Measurements from ENCODE around the gene GNL2.

Gene GNL2

GRCh38 chr1:37595440-37596181, at the start of gene GNL2:
Gene GNL2 (minus strand): TSS chr1:37595937. CDS start chr1:37595822, 115 bp downstream.
- peak; percentile 98 for DNase-seq

- DNase-seq = no peak
Measured at GRCh38 chr1:37641059-37641458, 45.3 kb upstream of the GNL2 start.

- DNase-seq = no peak
Measured at GRCh38 chr1:37636435-37636834, 40.7 kb upstream of the GNL2 start.

GRCh38 chr1:37634992-37635902, 39.5 kb upstream of the GNL2 start:
- no peak for DNase-seq

- DNase-seq = no peak
Measured at GRCh38 chr1:37634244-37634991, 38.7 kb upstream of the GNL2 start, which contains the start of gene RSPO1. Gene RSPO1 (minus strand): TSS chr1:37634892. CDS start chr1:37629661, 5,231 bp downstream.

GRCh38 chr1:37633938-37634243, 38.2 kb upstream of the GNL2 start:
- no peak for DNase-seq

- DNase-seq = no peak
Measured at GRCh38 chr1:37633040-37633937, 37.6 kb upstream of the GNL2 start.

GRCh38 chr1:37631036-37631435, 35.3 kb upstream of the GNL2 start:
- no peak for DNase-seq

- no peak for DNase-seq
Measured at GRCh38 chr1:37630426-37631028, 34.8 kb upstream of the GNL2 start.

GRCh38 chr1:37629726-37630425, 34.1 kb upstream of the GNL2 start:
- DNase-seq = no peak

- DNase-seq = no peak
Measured at GRCh38 chr1:37629008-37629407, 33.3 kb upstream of the GNL2 start.

- DNase-seq = no peak
Measured at GRCh38 chr1:37628026-37628556, 32.4 kb upstream of the GNL2 start.

- DNase-seq = no peak
Measured at GRCh38 chr1:37622131-37622530, 26.4 kb upstream of the GNL2 start.

- DNase-seq = no peak
Measured at GRCh38 chr1:37621326-37621870, 25.7 kb upstream of the GNL2 start.

- DNase-seq = no peak
Measured at GRCh38 chr1:37620707-37621106, 25.0 kb upstream of the GNL2 start.

- no peak for DNase-seq
Measured at GRCh38 chr1:37616330-37616729, 20.6 kb upstream of the GNL2 start.

- no peak for DNase-seq
Measured at GRCh38 chr1:37614105-37614504, 18.4 kb upstream of the GNL2 start.

- DNase-seq = no peak
Measured at GRCh38 chr1:37612186-37612585, 16.4 kb upstream of the GNL2 start.

- DNase-seq = no peak
Measured at GRCh38 chr1:37609994-37610393, 14.3 kb upstream of the GNL2 start.

- no peak for DNase-seq
Measured at GRCh38 chr1:37609002-37609401, 13.3 kb upstream of the GNL2 start.
